Right renal cortex interstitium (tissue), 3 donors: Measurements from ENCODE around the gene TMEM272. TPM values are rescaled to one million over a fixed set of nuclear protein-coding genes. Genes with fewer than 3 reads are reported as not detected.

Experiments
- DNase-seq, 3 donors: peaks; one replicate each; pipeline ENCODE4 v3.0.0-alpha.2; 2013; ENCODE audit warnings: low read depth in 3 of 3, low spot score in 2 of 3
- polyA plus RNA-seq, 3 donors: library from polyadenylated mRNA; unstranded; fragments of 120-200 nt; gene quantifications; one replicate each; pipeline ENCODE4 v1.2.1, GENCODE V29; 2013; ENCODE audit not compliant: insufficient read length in 3 of 3

TMEM272 gene
- under 1 TPM; 0.22 to 0.42 (median 0.34) TPM for polyA plus RNA-seq

- DNase-seq = peak in 1 of 3 donors; percentile 23
Observed at GRCh38 chr13:51844862-51845573, at the start of gene TMEM272. Gene TMEM272, minus strand, starts transcription at chr13:51845177. Its CDS starts 6,647 bp downstream, at chr13:51838530.

- DNase-seq = no peak
Observed at GRCh38 chr13:51894239-51894638, 49.3 kb upstream of the TMEM272 start.

GRCh38 chr13:51892657-51893056, 47.7 kb upstream of the TMEM272 start:
- no peak for DNase-seq

- DNase-seq = no peak
Observed at GRCh38 chr13:51887468-51887867, 42.5 kb upstream of the TMEM272 start.

- no peak for DNase-seq
Observed at GRCh38 chr13:51885651-51886050, 40.7 kb upstream of the TMEM272 start.

- no peak for DNase-seq
Observed at GRCh38 chr13:51883226-51883600, 38.2 kb upstream of the TMEM272 start.

- no peak for DNase-seq
Observed at GRCh38 chr13:51882570-51883225, 37.7 kb upstream of the TMEM272 start.

- DNase-seq = no peak
Observed at GRCh38 chr13:51881296-51881695, 36.3 kb upstream of the TMEM272 start.

- DNase-seq = no peak
Observed at GRCh38 chr13:51879133-51879532, 34.2 kb upstream of the TMEM272 start.

- DNase-seq = peak in 2 of 3 donors; percentile 32 to 39
Observed at GRCh38 chr13:51874651-51875050, 29.7 kb upstream of the TMEM272 start.

GRCh38 chr13:51873837-51874236, 28.9 kb upstream of the TMEM272 start:
- no peak for DNase-seq

GRCh38 chr13:51873117-51873798, 28.3 kb upstream of the TMEM272 start:
- DNase-seq = no peak

GRCh38 chr13:51870616-51871015, 25.6 kb upstream of the TMEM272 start:
- no peak for DNase-seq

- DNase-seq = no peak
Observed at GRCh38 chr13:51869916-51870315, 24.9 kb upstream of the TMEM272 start.

- DNase-seq = no peak
Observed at GRCh38 chr13:51867062-51867461, 22.1 kb upstream of the TMEM272 start.

GRCh38 chr13:51865838-51866237, 20.9 kb upstream of the TMEM272 start:
- DNase-seq = no peak

- no peak for DNase-seq
Observed at GRCh38 chr13:51862957-51863356, 18.0 kb upstream of the TMEM272 start.

GRCh38 chr13:51861723-51862300, 16.8 kb upstream of the TMEM272 start, which contains the start of gene CCDC70:
Gene CCDC70, plus strand, starts transcription at chr13:51861969. Its CDS starts 3,443 bp downstream, at chr13:51865412.
- DNase-seq = no peak

GRCh38 chr13:51858433-51859247, 13.7 kb upstream of the TMEM272 start:
- DNase-seq = no peak

GRCh38 chr13:51856998-51857397, 12.0 kb upstream of the TMEM272 start:
- no peak for DNase-seq
